T-helper 1 cell treated with Interleukin-12 subunit alpha and Interleukin-12 subunit beta and Interleukin-4 antibody, amounts not matched to agents 30 μg/mL and 1 μg/mL, for 36 hours (primary cell): ENCODE data around the gene VAV2.

Source experiments
- H3K27ac Mint-ChIP-seq: one replicate; pipeline ENCODE4 v1.8.0; 2021; ENCODE audit warnings: mild to moderate bottlenecking, mixed read lengths
- H3K27me3 Mint-ChIP-seq: one replicate; pipeline ENCODE4 v1.8.0; 2021; ENCODE audit warnings: low read depth, mixed read lengths
- H3K36me3 Mint-ChIP-seq: one replicate; pipeline ENCODE4 v1.8.0; 2021; ENCODE audit warnings: low read depth, mixed read lengths
- H3K4me1 Mint-ChIP-seq: one replicate; pipeline ENCODE4 v1.8.0; 2021; ENCODE audit warnings: low read depth, mixed read lengths
- H3K4me3 Mint-ChIP-seq: one replicate; pipeline ENCODE4 v1.8.0; 2021; ENCODE audit warnings: mild to moderate bottlenecking, moderate library complexity, mixed read lengths
- H3K9me3 Mint-ChIP-seq: one replicate; pipeline ENCODE4 v1.8.0; 2021; ENCODE audit warnings: mixed read lengths

VAV2 gene

GRCh38 chr9:133881671-133882381 lies 110.3 kb downstream of the VAV2 start:
- Mint-ChIP-seq H3K4me1 (no peaks in the 10 kb centered on the region), H3K4me3 (no peak overlapping the region), H3K27me3 (no peaks in the 10 kb centered on the region), H3K36me3 (no peaks in the 10 kb centered on the region), H3K27ac (no peak overlapping the region), H3K9me3 (no peaks in the 10 kb centered on the region)

GRCh38 chr9:133880851-133881661 lies 111.1 kb downstream of the VAV2 start:
- Mint-ChIP-seq H3K4me3 (no peak overlapping the region), H3K9me3 (no peaks in the 10 kb centered on the region), H3K36me3 (no peaks in the 10 kb centered on the region), H3K27ac (no peak overlapping the region), H3K4me1 (no peaks in the 10 kb centered on the region), H3K27me3 (no peaks in the 10 kb centered on the region)

GRCh38 chr9:133880136-133880535 lies 112.0 kb downstream of the VAV2 start:
- no peaks in the 10 kb centered on the region for H3K27me3 Mint-ChIP-seq

GRCh38 chr9:133879615-133880014 lies 112.5 kb downstream of the VAV2 start:
- no peaks in the 10 kb centered on the region for H3K27me3 Mint-ChIP-seq
- H3K9me3 Mint-ChIP-seq, result no peaks in the 10 kb centered on the region
- H3K4me3 Mint-ChIP-seq, result no peak overlapping the region
- no peaks in the 10 kb centered on the region for H3K36me3 Mint-ChIP-seq
- no peaks in the 10 kb centered on the region for H3K4me1 Mint-ChIP-seq
- no peak overlapping the region for H3K27ac Mint-ChIP-seq

More at GRCh38 chr9:133880136-133880535, 112.0 kb downstream of the VAV2 start:
- Mint-ChIP-seq H3K4me3 (no peak overlapping the region), H3K9me3 (no peaks in the 10 kb centered on the region), H3K4me1 (no peaks in the 10 kb centered on the region), H3K36me3 (no peaks in the 10 kb centered on the region), H3K27ac (no peak overlapping the region)

- Mint-ChIP-seq H3K27me3 (no peaks in the 10 kb centered on the region), H3K27ac (no peak overlapping the region), H3K4me3 (no peak overlapping the region), H3K4me1 (no peaks in the 10 kb centered on the region), H3K9me3 (no peaks in the 10 kb centered on the region), H3K36me3 (no peaks in the 10 kb centered on the region)
Measured at GRCh38 chr9:133878402-133878801, 113.7 kb downstream of the VAV2 start.

GRCh38 chr9:133877967-133878366 lies 114.2 kb downstream of the VAV2 start:
- Mint-ChIP-seq H3K9me3 (no peaks in the 10 kb centered on the region), H3K4me3 (no peak overlapping the region), H3K36me3 (no peaks in the 10 kb centered on the region), H3K4me1 (no peaks in the 10 kb centered on the region), H3K27me3 (no peaks in the 10 kb centered on the region), H3K27ac (no peak overlapping the region)

- Mint-ChIP-seq H3K27ac (no peak overlapping the region), H3K4me1 (no peaks in the 10 kb centered on the region), H3K36me3 (no peaks in the 10 kb centered on the region), H3K9me3 (no peaks in the 10 kb centered on the region), H3K4me3 (no peak overlapping the region), H3K27me3 (no peaks in the 10 kb centered on the region)
Measured at GRCh38 chr9:133877327-133877726, 114.8 kb downstream of the VAV2 start.

- no peaks in the 10 kb centered on the region for H3K36me3 Mint-ChIP-seq
- no peak overlapping the region for H3K27ac Mint-ChIP-seq
- H3K27me3 Mint-ChIP-seq, result no peaks in the 10 kb centered on the region
- no peaks in the 10 kb centered on the region for H3K4me1 Mint-ChIP-seq
- H3K4me3 Mint-ChIP-seq, result no peak overlapping the region
- no peaks in the 10 kb centered on the region for H3K9me3 Mint-ChIP-seq
Measured at GRCh38 chr9:133876836-133877235, 115.3 kb downstream of the VAV2 start.

GRCh38 chr9:133876144-133876543 lies 116.0 kb downstream of the VAV2 start:
- no peaks in the 10 kb centered on the region for H3K4me1 Mint-ChIP-seq

GRCh38 chr9:133875131-133875530 lies 117.0 kb downstream of the VAV2 start:
- no peaks in the 10 kb centered on the region for H3K36me3 Mint-ChIP-seq
- no peak overlapping the region for H3K4me3 Mint-ChIP-seq
- H3K27me3 Mint-ChIP-seq, result peaks cover 2% of the 10 kb centered on the region
- H3K9me3 Mint-ChIP-seq, result no peaks in the 10 kb centered on the region
- no peaks in the 10 kb centered on the region for H3K4me1 Mint-ChIP-seq
- no peak overlapping the region for H3K27ac Mint-ChIP-seq

More at GRCh38 chr9:133876144-133876543, 116.0 kb downstream of the VAV2 start:
- Mint-ChIP-seq H3K4me3 (no peak overlapping the region), H3K27me3 (no peaks in the 10 kb centered on the region), H3K9me3 (no peaks in the 10 kb centered on the region), H3K36me3 (no peaks in the 10 kb centered on the region), H3K27ac (no peak overlapping the region)

- H3K27ac Mint-ChIP-seq, result no peak overlapping the region
- peaks cover 4% of the 10 kb centered on the region for H3K4me1 Mint-ChIP-seq
- H3K9me3 Mint-ChIP-seq, result no peaks in the 10 kb centered on the region
- H3K36me3 Mint-ChIP-seq, result no peaks in the 10 kb centered on the region
- H3K4me3 Mint-ChIP-seq, result no peak overlapping the region
- peaks cover 6% of the 10 kb centered on the region for H3K27me3 Mint-ChIP-seq
Measured at GRCh38 chr9:133874659-133875058, 117.5 kb downstream of the VAV2 start.

- no peaks in the 10 kb centered on the region for H3K36me3 Mint-ChIP-seq
- H3K27ac Mint-ChIP-seq, result no peak overlapping the region
- no peak overlapping the region for H3K4me3 Mint-ChIP-seq
- H3K4me1 Mint-ChIP-seq, result peaks cover 5% of the 10 kb centered on the region
- H3K27me3 Mint-ChIP-seq, result peaks cover 9% of the 10 kb centered on the region
- no peaks in the 10 kb centered on the region for H3K9me3 Mint-ChIP-seq
Measured at GRCh38 chr9:133874060-133874657, 118.0 kb downstream of the VAV2 start.

GRCh38 chr9:133873461-133873891 lies 118.6 kb downstream of the VAV2 start:
- no peaks in the 10 kb centered on the region for H3K9me3 Mint-ChIP-seq
- no peak overlapping the region for H3K4me3 Mint-ChIP-seq
- peaks cover 5% of the 10 kb centered on the region for H3K4me1 Mint-ChIP-seq
- H3K27ac Mint-ChIP-seq, result no peak overlapping the region
- H3K27me3 Mint-ChIP-seq, result peaks cover 9% of the 10 kb centered on the region
- H3K36me3 Mint-ChIP-seq, result no peaks in the 10 kb centered on the region

GRCh38 chr9:133873009-133873408 lies 119.1 kb downstream of the VAV2 start:
- Mint-ChIP-seq H3K4me3 (no peak overlapping the region), H3K36me3 (no peaks in the 10 kb centered on the region), H3K4me1 (peaks cover 5% of the 10 kb centered on the region), H3K27ac (no peak overlapping the region), H3K27me3 (peaks cover 9% of the 10 kb centered on the region), H3K9me3 (no peaks in the 10 kb centered on the region)
